ENCODE data around the gene SLC7A8. TPM values are rescaled to one million over a fixed set of nuclear protein-coding genes. Genes with fewer than 3 reads are reported as not detected.

SLC7A8 gene
- total and polyA plus RNA-seq, 2 donors (not counting 1 experiment from before 2014, with no cell fraction given), result 0.25 to 1.1 TPM

GRCh38 chr14:23115039-23115731 is 68.3 kb downstream of the SLC7A8 start:
- TF ChIP-seq CTCF (IDR thresholded peaks at IDR 0.05), result no peak
- TF ChIP-seq EZH2 (IDR thresholded peaks at IDR 0.05; ENCODE audit: borderline replicate concordance, insufficient read depth, low read depth, low read length, poor library complexity, severe bottlenecking), result no peak
- WGBS (ENCODE audit: insufficient coverage), result 83% methylated on average over 6 of the region's 10 CpGs
- peaks cover 0 to 27% (median 11%) of the 10 kb centered on the region in 4 experiments for H3K27me3 ChIP-seq (replicated peaks in 1 of 4; ENCODE audit: control extremely low read depth in 1 of 4, control insufficient read depth in 3 of 4, insufficient read depth in 4 of 4, low read length in 3 of 4)
- Mint-ChIP-seq H3K9me3 (ENCODE audit: insufficient read depth) (no peaks in the 10 kb centered on the region), H3K4me3 (no peak overlapping the region), H3K27ac (no peak overlapping the region), H3K27me3 (peaks cover 19% of the 10 kb centered on the region), H3K4me1 (peaks cover 13% of the 10 kb centered on the region)
- H3K4me1 ChIP-seq (ENCODE audit: control insufficient read depth in 2 of 2, insufficient read depth in 2 of 2, low read length in 2 of 2), result peaks cover 14 to 15% of the 10 kb centered on the region in 2 donors
- no peak overlapping the region for H3K9ac ChIP-seq (ENCODE audit: low read length)
- no peak overlapping the region for H3K4me2 ChIP-seq (replicated peaks; ENCODE audit: low read depth, low read length, poor library complexity, severe bottlenecking)
- DNase-seq (no peak), ATAC-seq (ENCODE audit: low read depth) (no peak)
- no peak overlapping the region for H2AFZ ChIP-seq (ENCODE audit: insufficient read depth, low read depth, low read length, poor library complexity, severe bottlenecking)
- H4K20me1 ChIP-seq (ENCODE audit: control insufficient read depth, insufficient read depth, low read length, poor library complexity, severe bottlenecking), result no peaks in the 10 kb centered on the region
- no peak overlapping the region for H3K4me3 ChIP-seq (ENCODE audit: control extremely low read depth in 1 of 5, extremely low read depth in 1 of 5, insufficient read depth in 1 of 5, low read depth in 2 of 5, low read length in 4 of 5)
- H3K27ac ChIP-seq (ENCODE audit: low read length in 2 of 2), result no peak overlapping the region
- intact Hi-C loops (cut with micrococcal nuclease), result no loop called here
- ChIA-PET POLR2A (no interaction called here), CTCF (interaction anchor here (0.6 kb wide), 1 partner anchor 365 kb away, joined by 3 read pairs; no protein-coding TSS in a partner anchor)
- H3K36me3 ChIP-seq (replicated peaks in 1 of 2; ENCODE audit: control extremely low read depth in 1 of 2, control insufficient read depth in 1 of 2, extremely low read depth in 1 of 2, insufficient read depth in 2 of 2, low read length in 1 of 2), result no peaks in the 10 kb centered on the region
- peaks cover 0 to 3% (median 0%) of the 10 kb centered on the region in 3 donors for H3K9me3 ChIP-seq (ENCODE audit: control extremely low read depth in 1 of 3, control insufficient read depth in 2 of 3, insufficient read depth in 1 of 3, low read length in 2 of 3)
- H3K79me2 ChIP-seq (ENCODE audit: control insufficient read depth, insufficient read depth, low read length), result no peaks in the 10 kb centered on the region

GRCh38 chr14:23114669-23115038 is 68.8 kb downstream of the SLC7A8 start:
- Mint-ChIP-seq H3K9me3 (ENCODE audit: insufficient read depth) (no peaks in the 10 kb centered on the region), H3K27me3 (peaks cover 19% of the 10 kb centered on the region), H3K27ac (no peak overlapping the region), H3K4me3 (no peak overlapping the region), H3K4me1 (peaks cover 8% of the 10 kb centered on the region)
- Histone ChIP-seq H2AFZ (ENCODE audit: insufficient read depth, low read depth, low read length, poor library complexity, severe bottlenecking) (no peak overlapping the region), H3K4me3 (ENCODE audit: control extremely low read depth in 1 of 5, extremely low read depth in 1 of 5, insufficient read depth in 1 of 5, low read depth in 2 of 5, low read length in 4 of 5) (no peak overlapping the region), H3K9ac (ENCODE audit: low read length) (no peak overlapping the region), H4K20me1 (ENCODE audit: control insufficient read depth, insufficient read depth, low read length, poor library complexity, severe bottlenecking) (no peaks in the 10 kb centered on the region), H3K36me3 (replicated peaks in 1 of 2; ENCODE audit: control extremely low read depth in 1 of 2, control insufficient read depth in 1 of 2, extremely low read depth in 1 of 2, insufficient read depth in 2 of 2, low read length in 1 of 2) (no peaks in the 10 kb centered on the region), H3K79me2 (ENCODE audit: control insufficient read depth, insufficient read depth, low read length) (no peaks in the 10 kb centered on the region), H3K4me2 (replicated peaks; ENCODE audit: low read depth, low read length, poor library complexity, severe bottlenecking) (no peak overlapping the region), H3K27me3 (replicated peaks in 1 of 4; ENCODE audit: control extremely low read depth in 1 of 4, control insufficient read depth in 3 of 4, insufficient read depth in 4 of 4, low read length in 3 of 4) (peaks cover 0 to 27% (median 11%) of the 10 kb centered on the region in 4 experiments), H3K9me3 (ENCODE audit: control extremely low read depth in 1 of 3, control insufficient read depth in 2 of 3, insufficient read depth in 1 of 3, low read length in 2 of 3) (peaks cover 0 to 3% (median 0%) of the 10 kb centered on the region in 3 donors), H3K27ac (ENCODE audit: low read length in 2 of 2) (no peak overlapping the region), H3K4me1 (ENCODE audit: control insufficient read depth in 2 of 2, insufficient read depth in 2 of 2, low read length in 2 of 2) (peaks cover 8 to 10% of the 10 kb centered on the region in 2 donors)
- ATAC-seq (ENCODE audit: low read depth) (no peak), DNase-seq (no peak)
- intact Hi-C loops (cut with micrococcal nuclease), result no loop called here
- no CpG with 5 or more reads among the region's 4 CpGs for WGBS (ENCODE audit: insufficient coverage)
- ChIA-PET POLR2A (no interaction called here), CTCF (interaction anchor here (0.6 kb wide), 1 partner anchor 366 kb away, joined by 3 read pairs; no protein-coding TSS in a partner anchor)
- no peak for TF ChIP-seq CTCF (IDR thresholded peaks at IDR 0.05)

All from B cell (primary cell).